Activated CD8-positive, alpha-beta T cell treated with anti-CD3 and anti-CD28 coated beads for 36 hours (primary cell): Measurements from ENCODE around the gene SAMD3. TPM values are rescaled to one million over a fixed set of nuclear protein-coding genes. Genes with fewer than 3 reads are reported as not detected.
"Not testable (repeated sequence)": the region's sequence is repeated elsewhere in the genome, so short reads cannot be mapped to it uniquely, and the experiment has no call there.

Experiments used
- ATAC-seq: fragments of 200-7000 bp; cut with Tn5 transposase; one replicate; pipeline ENCODE4 v1.10.0; 2021; ENCODE audit warnings: mild to moderate bottlenecking, moderate library complexity
- CTCF ChIA-PET: fragments of 350-600 bp; sonication (Branson Sonifier 250); formaldehyde crosslinking; loops from one replicate; lab custom pipeline; 2021; ENCODE audit warnings: antibody characterized with exemption; lab: Charles Lee
- POLR2A ChIA-PET: fragments of 350-600 bp; sonication (Branson Sonifier 250); formaldehyde crosslinking; loops from one replicate; lab custom pipeline; 2021; ENCODE audit warnings: antibody characterized with exemption; lab: Charles Lee
- DNase-seq: peaks from one replicate; pipeline ENCODE4 v3.0.0-alpha.2; 2020
- H3K27ac Mint-ChIP-seq: one replicate; pipeline ENCODE4 v1.8.0; 2021; ENCODE audit warnings: mild to moderate bottlenecking, mixed read lengths
- H3K27me3 Mint-ChIP-seq: one replicate; pipeline ENCODE4 v1.8.0; 2021; ENCODE audit warnings: mixed read lengths
- H3K36me3 Mint-ChIP-seq: one replicate; pipeline ENCODE4 v1.8.0; 2021; ENCODE audit warnings: low read depth, mixed read lengths
- H3K4me1 Mint-ChIP-seq: one replicate; pipeline ENCODE4 v1.8.0; 2021; ENCODE audit warnings: low read depth, mixed read lengths
- H3K4me3 Mint-ChIP-seq: one replicate; pipeline ENCODE4 v1.8.0; 2021; ENCODE audit warnings: mild to moderate bottlenecking, moderate library complexity, mixed read lengths
- H3K9me3 Mint-ChIP-seq: one replicate; pipeline ENCODE4 v1.8.0; 2021; ENCODE audit warnings: mixed read lengths
- CTCF ChIP-seq: fragments of 200-600 bp; IDR thresholded peaks from one replicate; pipeline ENCODE4 v1.8.0; 2022; ENCODE audit warnings: antibody characterized with exemption, mild to moderate bottlenecking
- intact Hi-C: fragments of 100-400 bp; cut with micrococcal nuclease; formaldehyde crosslinking; loops from one replicate; pipeline ENCODE4 v1.10.0; 2022
- total RNA-seq, 2 experiments: library from RNA; stranded (reverse); gene quantifications; one replicate each; pipeline ENCODE4 v1.2.3, GENCODE V29; 2021

Gene SAMD3
- total RNA-seq, 2 experiments from 2014 or later, result 6.4 to 8.7 TPM

GRCh38 chr6:130158548-130158947, 64.2 kb downstream of the SAMD3 start:
- Mint-ChIP-seq H3K36me3 (peaks cover 16% of the 10 kb centered on the region), H3K27me3 (no peaks in the 10 kb centered on the region), H3K27ac (no peak overlapping the region), H3K4me3 (no peak overlapping the region), H3K9me3 (peaks cover 8% of the 10 kb centered on the region), H3K4me1 (peaks cover 14% of the 10 kb centered on the region)
- no peak for TF ChIP-seq CTCF
- intact Hi-C loops, result no loop called here
- no peak for ATAC-seq
- ChIA-PET CTCF (interaction anchor here (1.0 kb wide), 1 partner anchor 23 kb away, joined by 3 read pairs; no protein-coding TSS in a partner anchor), POLR2A (no interaction called here)
- no peak for DNase-seq

GRCh38 chr6:130158056-130158455, 64.7 kb downstream of the SAMD3 start:
- DNase-seq (no peak), ATAC-seq (no peak)
- no peak overlapping the region for H3K4me3 Mint-ChIP-seq
- TF ChIP-seq CTCF, result no peak
- intact Hi-C loops, result no loop called here
- H3K27me3 Mint-ChIP-seq, result no peaks in the 10 kb centered on the region
- H3K9me3 Mint-ChIP-seq, result peaks cover 8% of the 10 kb centered on the region
- no peak overlapping the region for H3K27ac Mint-ChIP-seq
- H3K4me1 Mint-ChIP-seq, result peaks cover 14% of the 10 kb centered on the region
- ChIA-PET CTCF (interaction anchor here (1.0 kb wide), 1 partner anchor 23 kb away, joined by 3 read pairs; no protein-coding TSS in a partner anchor), POLR2A (interaction anchor here (0.6 kb wide), 1 partner anchor 246 kb away, joined by 3 read pairs; no protein-coding TSS in a partner anchor)
- peaks cover 16% of the 10 kb centered on the region for H3K36me3 Mint-ChIP-seq

- Mint-ChIP-seq H3K4me1 (peaks cover 12% of the 10 kb centered on the region), H3K9me3 (peaks cover 8% of the 10 kb centered on the region), H3K4me3 (no peak overlapping the region), H3K27me3 (no peaks in the 10 kb centered on the region), H3K27ac (no peak overlapping the region), H3K36me3 (peaks cover 16% of the 10 kb centered on the region)
- CTCF ChIA-PET, result interaction anchor here (0.8 kb wide), 1 partner anchor 140 kb away, joined by 3 read pairs; no protein-coding TSS in a partner anchor
- no peak for ATAC-seq
- no peak for TF ChIP-seq CTCF
- intact Hi-C loops, result no loop called here
- no peak for DNase-seq
- POLR2A ChIA-PET, result interaction anchor here (0.6 kb wide), 1 partner anchor 168 kb away, joined by 3 read pairs; no protein-coding TSS in a partner anchor
Measured at GRCh38 chr6:130156908-130157307, 65.8 kb downstream of the SAMD3 start.

- Mint-ChIP-seq H3K27ac (no peak overlapping the region), H3K4me1 (peaks cover 2% of the 10 kb centered on the region), H3K4me3 (no peak overlapping the region), H3K27me3 (no peaks in the 10 kb centered on the region), H3K9me3 (no peaks in the 10 kb centered on the region), H3K36me3 (peaks cover 15% of the 10 kb centered on the region)
- ATAC-seq, result no peak
- TF ChIP-seq CTCF, result no peak
- ChIA-PET CTCF (no interaction called here), POLR2A (no interaction called here)
- DNase-seq, result no peak
- intact Hi-C loops, result no loop called here
Measured at GRCh38 chr6:130152908-130153510, 69.7 kb downstream of the SAMD3 start.

GRCh38 chr6:130150906-130151305, 71.8 kb downstream of the SAMD3 start:
- H3K4me1 Mint-ChIP-seq, result peaks cover 2% of the 10 kb centered on the region
- H3K27me3 Mint-ChIP-seq, result no peaks in the 10 kb centered on the region
- no peak overlapping the region for H3K27ac Mint-ChIP-seq
- no peak overlapping the region for H3K4me3 Mint-ChIP-seq
- no peak for TF ChIP-seq CTCF
- DNase-seq (no peak), ATAC-seq (no peak)
- intact Hi-C loops, result no loop called here
- H3K9me3 Mint-ChIP-seq, result no peaks in the 10 kb centered on the region
- peaks cover 14% of the 10 kb centered on the region for H3K36me3 Mint-ChIP-seq
- ChIA-PET CTCF (interaction anchor here (1.6 kb wide), 1 partner anchor 10 kb away, joined by 6 read pairs; no protein-coding TSS in a partner anchor), POLR2A (interaction anchor here (0.6 kb wide), 1 partner anchor 36 kb away, joined by 3 read pairs; no protein-coding TSS in a partner anchor)

GRCh38 chr6:130149016-130149415, 73.7 kb downstream of the SAMD3 start:
- DNase-seq, H3K27me3 Mint-ChIP-seq, intact Hi-C loops, H3K4me1 Mint-ChIP-seq, H3K9me3 Mint-ChIP-seq, H3K27ac Mint-ChIP-seq, H3K4me3 Mint-ChIP-seq, ATAC-seq: not testable (repeated sequence)
- H3K36me3 Mint-ChIP-seq, result peaks cover 19% of the 10 kb centered on the region
- ChIA-PET POLR2A (interaction anchor here (0.9 kb wide), 1 partner anchor 19 kb away, joined by 3 read pairs; no protein-coding TSS in a partner anchor), CTCF (interaction anchor here (0.6 to 0.9 kb wide), 2 partner anchors 54 to 74 kb away, joined by 3 read pairs; partner anchors contain the start of gene SAMD3)
